HG03097 (cell line): Measurements from ENCODE around the gene SEMA6B.

Source experiments
- ATAC-seq: cut with Tn5 transposase; IDR thresholded peaks from one replicate; pipeline ENCODE4 v1.9.1; 2021; ENCODE audit not compliant: unreplicated experiment, low FRiP score

SEMA6B gene

DNA sequence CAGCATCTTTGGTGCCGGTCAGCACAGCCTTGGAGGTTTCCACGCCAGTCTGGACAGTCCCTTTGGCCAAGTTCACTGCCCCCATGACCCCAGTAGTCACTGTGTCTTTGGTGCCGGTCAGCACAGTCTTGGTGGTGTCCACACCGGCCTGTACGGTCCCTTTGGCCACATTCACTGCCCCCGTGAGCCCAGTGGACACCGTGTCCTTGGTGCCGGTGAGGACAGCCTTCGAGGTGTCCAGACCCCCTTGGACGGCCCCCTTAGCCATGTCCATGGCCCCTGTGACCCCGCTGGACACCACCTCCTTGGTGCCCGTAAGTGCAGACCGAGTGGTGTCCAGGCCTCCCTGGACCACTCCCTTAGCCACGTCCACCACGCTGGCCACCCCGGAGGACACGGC, 46.2 kb downstream of the SEMA6B start:
- ATAC-seq = no peak

DNA sequence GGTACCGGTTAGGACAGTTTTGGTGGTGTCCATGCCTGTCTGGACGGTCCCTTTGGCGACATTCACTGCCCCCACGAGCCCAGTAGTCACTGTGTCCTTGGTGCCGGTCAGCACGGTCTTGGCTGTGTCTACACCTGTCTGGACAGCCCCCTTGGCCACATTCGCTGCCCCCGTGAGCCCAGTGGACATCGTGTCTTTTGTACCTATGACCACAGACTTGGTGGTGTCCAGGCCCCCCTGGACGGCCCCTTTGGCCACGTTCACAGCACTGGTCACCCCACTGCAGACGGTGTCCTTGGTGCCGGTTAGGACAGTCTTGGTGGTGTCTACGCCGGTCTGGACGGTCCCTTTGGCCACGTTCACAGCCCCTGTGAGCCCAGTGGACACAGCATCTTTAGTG, 47.4 kb downstream of the SEMA6B start:
- no peak for ATAC-seq

DNA sequence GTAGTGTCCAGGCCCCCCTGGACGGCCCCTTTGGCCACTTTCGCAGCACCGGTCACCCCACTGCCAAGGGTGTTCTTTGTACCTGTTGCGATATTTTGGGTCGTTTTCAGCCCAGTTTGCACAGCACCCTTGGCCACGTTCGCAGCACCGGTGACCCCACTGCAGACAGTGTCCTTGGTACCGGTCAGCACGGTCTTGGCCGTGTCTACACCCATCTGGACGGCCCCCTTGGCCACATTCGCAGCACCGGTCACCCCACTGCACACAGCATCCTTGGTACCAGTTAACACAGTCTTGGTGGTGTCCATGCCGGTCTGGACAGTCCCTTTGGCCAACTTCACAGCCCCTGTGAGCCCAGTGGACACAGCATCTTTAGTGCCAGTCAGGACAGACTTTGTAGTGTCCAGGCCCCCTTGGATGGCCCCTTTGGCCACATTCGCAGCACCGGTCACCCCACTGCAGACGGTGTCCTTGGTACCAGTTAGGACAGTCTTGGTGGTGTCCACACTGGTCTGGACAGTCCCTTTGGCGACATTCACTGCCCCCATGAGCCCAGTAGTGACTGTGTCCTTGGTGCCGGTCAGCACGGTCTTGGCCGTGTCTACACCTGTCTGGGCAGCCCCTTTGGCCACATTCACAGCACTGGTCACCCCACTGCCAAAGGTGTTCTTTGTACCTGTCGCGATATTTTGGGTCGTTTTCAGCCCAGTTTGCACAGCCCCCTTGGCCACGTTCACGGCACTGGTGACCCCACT, 48.0 kb downstream of the SEMA6B start:
- ATAC-seq = no peak

DNA sequence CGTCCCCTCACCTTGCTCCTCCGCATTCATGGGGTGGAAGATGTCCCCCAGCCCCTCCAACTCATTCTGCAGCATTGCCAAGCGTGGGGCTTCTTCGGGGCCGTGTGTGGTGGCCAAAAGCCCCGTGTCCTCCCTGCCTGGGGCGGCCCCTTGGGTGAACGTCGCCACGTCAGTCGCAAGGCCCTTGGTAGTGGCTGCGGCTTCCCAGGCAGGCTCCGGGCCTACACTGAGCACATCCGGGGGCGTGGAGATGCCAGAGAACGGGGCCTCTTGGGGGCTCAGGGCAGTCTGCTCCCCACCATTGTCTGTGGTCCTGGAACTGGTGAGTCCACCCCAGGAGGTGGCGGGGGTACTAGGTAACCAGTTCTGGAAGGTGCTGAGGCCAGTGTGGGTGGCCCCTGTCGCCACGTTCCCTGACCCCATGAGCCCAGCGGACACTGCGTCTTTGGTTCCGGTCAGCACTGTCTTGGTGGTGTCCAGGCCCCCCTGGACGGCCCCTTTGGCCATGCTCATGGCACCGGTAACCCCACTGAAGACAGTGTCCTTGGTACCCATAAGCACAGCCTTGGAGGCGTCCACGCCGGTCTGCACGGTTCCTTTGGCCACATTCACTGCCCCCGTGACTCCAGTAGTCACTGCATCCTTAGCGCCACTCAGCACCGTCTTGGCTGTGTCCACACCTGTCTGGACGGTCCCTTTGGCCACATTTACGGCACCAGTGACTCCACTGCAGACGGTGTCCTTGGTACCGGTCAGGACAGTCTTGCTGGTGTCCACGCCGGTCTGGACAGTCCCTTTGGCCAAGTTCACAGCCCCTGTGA, 48.8 kb downstream of the SEMA6B start:
- ATAC-seq = no peak

DNA sequence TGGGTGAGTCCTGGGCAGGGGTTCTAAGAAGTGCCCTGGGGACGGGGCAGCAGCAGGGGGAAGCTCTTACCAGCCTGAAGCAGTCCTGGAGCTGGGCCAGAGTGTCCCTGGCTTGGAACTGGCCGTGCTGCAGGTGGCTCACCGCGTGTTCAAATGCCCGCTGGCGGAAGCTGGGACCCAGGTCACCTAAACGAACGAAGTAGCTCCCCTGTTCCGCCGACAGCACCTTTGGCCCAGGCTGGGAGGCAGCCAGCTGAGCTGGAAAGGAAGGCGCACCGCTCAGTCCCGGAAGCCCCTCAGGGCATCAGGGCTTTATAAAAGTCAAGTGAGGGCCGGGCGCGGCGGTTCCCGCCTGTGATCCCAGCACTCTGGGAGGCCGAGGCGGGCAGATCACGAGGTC, 50.8 kb downstream of the SEMA6B start:
- no peak for ATAC-seq

DNA sequence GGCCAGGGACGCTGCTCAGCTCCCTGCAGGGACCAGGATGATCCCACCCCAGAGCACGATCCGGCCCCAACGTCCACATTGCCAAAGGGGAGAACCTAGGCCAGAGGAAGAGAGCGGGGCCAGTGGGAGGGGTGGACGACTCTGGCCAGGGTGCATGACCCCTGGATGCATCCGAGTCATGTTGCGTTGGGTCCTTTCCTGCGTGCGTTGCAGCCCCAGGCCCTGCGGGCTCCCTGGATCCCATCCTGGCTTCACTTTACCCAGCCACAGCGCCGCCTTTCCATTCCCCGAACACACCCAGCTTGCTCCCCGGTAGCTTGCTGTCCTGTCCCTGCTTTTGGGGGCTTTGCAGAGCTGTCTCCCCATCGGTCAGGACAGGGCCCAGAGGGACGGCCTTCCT, 51.7 kb downstream of the SEMA6B start:
- ATAC-seq = no peak

DNA sequence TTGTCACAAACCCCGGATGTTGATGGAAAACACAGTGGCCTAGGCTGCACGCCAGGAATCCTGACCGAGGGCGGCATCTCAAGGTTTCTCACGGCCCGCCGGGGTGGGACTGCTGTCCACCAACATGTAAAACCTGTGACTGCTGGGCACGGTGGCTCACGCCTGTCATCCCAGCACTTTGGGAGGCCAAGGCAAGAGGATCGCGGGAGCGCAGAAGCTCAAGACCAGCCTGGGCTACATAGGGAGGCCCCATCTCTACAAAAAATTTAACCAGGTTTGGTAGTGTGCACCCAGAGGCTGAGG, 52.4 kb downstream of the SEMA6B start:
- no peak for ATAC-seq

DNA sequence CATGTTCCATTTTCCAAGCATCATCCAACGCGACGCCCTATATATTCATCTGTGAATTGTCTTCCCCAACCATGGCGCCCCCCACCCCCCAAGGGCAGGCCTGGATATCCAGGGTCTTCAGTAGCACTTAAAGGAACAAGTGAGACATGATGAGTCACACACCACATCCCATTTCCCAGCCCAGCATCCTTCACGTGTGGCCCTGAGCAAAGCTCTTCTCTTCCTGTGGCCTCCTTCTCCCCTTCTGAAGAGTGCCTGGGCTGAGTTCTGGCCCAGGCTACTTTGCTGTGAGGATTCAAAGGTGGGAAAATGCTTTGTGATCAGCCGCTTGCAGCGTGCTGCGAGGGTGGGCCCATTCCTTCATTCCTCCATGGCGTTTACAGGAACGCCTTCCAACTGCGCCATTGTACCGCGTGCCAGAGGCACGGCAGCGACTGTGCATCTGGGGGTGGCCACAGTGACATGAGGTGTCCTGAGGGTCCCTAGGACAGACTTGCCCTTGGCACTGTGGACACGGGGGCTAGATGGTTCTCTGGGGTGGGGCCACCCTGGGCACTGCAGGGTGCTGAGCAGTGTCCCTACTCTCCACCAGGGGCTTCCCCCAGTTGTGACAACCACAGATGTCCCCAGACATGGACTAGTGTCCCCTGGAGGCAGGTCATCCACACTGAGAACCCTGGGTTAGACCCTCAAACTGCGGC, 52.9 kb downstream of the SEMA6B start:
- ATAC-seq = no peak

DNA sequence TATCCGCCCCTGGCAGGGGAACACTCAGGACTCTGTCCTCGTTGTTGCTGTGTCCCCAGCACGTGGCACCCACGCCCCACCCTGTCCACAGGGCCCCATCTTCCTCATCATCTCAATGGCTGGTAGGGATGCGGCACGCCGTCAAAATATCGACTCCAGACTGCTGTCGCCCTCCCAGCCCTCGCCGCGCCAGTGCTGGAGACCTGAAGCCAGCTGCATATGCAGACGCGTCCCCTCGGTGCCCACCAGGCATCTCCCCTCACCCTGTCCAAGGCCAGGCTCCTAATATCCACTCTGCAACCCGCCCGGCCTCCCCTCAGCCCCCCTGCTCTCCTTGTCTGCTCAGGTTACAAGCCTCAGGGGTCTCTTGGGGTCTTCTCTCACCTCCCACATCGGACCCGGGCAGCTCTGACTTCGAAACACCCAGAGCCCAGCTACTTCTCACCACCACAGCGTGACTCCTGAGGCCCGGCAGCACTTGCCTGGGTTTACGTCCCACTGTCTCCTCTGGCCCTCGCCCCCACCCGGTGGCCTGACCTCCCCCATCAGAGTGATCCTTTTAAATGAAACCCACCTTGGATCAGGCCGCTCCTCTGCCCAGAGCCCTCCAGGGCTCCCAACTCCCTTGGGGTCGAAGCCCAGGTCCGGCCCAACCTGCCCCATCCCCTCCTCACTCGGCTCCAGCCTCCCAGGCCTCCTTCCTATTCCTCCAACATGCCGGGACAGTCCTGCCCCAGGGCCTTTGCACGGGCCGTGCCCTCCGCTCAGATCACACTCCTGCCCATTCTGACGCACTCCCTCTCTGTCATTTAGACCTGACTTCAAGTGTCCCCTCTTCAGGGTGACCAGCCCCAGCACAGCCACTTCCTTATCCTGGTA, 53.7 kb downstream of the SEMA6B start:
- ATAC-seq = no peak

DNA sequence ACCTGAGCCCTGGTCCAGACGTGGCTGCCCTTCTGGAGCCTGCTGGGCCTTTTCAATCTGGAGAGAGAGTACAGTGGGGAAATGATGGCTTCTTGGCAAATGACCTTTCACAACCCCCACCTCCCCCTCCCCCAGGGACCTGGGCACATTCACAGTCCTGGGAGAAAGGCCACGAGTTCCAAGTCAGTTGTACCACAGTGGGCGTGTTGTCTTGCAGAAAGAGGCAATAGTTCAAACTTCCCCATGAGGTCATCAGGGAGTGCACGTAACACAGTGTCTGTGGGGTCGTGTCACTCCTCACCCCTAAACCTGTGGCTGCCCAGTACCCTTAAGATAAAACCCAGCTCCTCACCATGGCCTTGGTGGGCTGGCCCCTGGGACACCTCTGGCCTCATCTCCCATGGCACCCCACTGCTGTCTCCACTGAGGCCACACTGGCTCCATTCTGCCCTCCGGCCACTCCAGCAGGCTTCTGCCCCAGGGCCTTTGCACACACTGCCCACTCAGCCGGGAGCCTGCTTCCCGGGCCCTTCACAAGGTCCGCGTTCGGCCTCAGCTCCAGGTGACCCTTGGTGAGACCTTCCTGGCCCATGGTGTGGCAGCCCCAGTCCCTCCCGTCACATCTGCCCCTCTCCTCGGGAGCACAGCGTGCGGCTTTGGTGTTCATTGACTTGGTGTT, 54.5 kb downstream of the SEMA6B start:
- ATAC-seq = no peak

DNA sequence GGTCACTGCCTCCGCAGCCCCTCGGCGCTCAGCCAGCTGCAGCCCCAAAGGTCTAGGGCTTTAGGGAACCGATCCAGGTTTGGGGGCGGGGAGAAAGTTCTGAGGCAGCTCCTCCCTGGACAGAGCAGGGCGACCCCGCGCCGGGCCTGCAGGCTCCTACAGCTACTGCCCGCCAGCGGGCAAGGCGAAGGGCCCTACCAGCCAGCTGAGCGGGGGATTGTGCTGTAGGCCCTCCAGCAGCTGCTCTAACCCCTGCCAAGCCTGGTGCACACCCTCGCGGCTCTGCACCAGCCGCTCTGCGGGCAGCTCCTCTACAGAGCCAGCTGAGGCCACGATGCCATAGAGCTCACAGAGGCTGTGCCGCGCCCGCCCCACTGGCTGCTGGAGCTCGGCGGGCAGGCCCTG, 55.2 kb downstream of the SEMA6B start:
- ATAC-seq = no peak

DNA sequence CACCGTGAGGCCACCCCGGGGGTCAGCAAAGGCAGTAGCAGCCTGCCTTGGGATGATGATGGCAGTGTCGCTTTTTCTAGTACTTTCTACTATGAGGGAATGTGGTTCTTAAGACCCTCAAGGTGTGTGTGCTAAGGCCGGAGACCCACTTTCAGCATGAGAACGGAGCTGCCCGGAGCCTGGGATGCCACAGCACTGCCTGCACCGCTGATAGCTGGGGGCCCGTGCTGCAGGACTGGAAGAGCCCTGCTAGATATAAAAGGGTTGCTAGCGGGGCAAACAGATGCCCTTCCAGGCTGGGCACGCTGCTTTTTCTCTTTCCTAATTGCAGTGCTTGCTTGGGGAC, 55.7 kb downstream of the SEMA6B start:
- ATAC-seq = no peak

DNA sequence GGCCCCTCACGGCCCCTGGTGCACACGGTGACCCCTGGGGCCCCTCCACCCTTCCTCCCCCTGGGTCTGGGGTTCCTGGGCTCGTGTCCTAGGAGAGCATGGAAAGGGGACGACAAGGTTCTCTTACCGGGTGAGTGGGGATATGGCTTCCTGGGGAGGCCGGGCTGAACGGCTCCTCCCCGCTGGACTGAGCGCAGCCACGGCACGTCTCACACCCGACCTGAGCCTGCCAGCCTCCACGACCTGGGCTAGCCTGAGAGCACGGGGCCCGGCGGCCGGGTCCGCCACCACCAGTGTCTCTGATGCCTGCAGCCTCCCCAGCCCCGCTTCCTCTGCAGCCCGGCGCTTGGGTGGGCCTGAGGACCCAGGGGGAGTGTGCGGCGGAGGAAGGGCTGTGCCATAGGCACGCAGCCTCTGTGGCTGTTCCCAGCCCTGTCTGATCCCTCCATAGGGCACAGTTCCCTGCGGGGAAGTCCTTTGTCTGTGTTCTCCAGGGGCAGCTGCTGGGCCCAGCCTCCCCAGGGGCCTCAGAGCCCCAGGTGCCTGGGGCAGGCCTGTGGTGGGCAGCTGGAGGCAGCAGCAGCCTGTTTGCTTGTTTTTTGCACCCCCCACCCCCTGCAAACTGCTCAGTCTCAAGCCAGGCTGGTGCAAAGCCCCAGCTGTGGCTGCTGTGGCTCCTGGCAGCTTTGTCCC, 56.2 kb downstream of the SEMA6B start:
- no peak for ATAC-seq

DNA sequence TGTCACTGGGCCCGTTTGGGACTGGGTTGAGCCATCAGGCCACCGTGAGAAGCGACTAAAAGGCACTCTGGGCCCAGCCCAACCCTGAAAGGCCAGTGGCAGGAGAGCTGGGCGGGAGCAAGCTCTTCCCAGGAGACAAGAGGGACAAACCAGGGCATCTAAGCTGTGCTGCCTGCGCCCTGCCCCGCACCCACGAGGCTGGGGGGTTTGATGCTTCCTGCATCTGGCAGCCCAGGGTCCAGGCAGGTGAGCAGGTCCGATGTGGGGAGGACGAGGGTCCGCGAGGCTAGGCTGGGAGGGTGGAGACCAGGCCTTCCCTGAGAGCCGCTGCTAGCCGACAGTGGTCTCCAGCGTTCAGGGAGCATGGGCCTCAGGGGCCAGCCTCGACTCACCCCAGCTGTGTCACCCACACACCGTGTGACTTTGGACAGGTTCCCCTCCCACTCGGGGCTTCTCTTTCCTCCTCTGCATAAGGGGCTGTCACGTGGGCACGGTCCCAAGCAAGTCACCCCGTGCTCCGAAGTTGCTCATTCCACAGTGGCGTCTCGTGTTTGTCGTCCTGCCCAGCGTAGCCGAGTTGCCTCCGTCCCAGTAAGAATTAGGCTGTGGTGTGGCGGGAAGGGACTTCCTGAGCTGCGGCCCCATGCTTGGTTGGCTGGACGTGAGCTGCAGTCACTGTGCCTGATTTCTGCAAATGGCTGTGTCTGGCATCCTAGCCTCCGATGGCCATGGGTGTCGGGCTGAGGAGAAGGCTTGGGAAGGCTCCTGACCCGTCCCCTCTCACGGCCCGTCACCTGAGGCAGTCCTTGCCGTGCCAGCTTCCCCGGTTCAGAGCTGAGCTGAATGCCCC, 57.0 kb downstream of the SEMA6B start:
- ATAC-seq = no peak

DNA sequence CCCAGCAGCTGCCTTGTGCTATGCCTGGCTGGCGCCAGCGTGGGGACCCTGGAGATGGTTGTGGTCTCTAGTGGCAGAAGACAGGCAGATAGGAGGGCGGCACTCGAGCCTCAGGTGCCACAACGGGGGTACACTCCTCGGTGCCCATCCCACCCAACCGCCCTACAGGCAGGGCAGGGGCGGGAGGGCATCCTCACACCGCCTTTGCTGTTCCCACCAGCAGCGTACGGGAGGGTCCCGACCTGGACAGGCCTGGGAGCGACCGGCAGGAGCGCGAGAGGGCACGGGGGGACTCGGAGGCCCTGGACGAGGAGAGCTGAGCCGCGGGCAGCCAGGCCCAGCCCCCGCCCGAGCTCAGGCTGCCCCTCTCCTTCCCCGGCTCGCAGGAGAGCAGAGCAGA, 57.8 kb downstream of the SEMA6B start:
- ATAC-seq = no peak

DNA sequence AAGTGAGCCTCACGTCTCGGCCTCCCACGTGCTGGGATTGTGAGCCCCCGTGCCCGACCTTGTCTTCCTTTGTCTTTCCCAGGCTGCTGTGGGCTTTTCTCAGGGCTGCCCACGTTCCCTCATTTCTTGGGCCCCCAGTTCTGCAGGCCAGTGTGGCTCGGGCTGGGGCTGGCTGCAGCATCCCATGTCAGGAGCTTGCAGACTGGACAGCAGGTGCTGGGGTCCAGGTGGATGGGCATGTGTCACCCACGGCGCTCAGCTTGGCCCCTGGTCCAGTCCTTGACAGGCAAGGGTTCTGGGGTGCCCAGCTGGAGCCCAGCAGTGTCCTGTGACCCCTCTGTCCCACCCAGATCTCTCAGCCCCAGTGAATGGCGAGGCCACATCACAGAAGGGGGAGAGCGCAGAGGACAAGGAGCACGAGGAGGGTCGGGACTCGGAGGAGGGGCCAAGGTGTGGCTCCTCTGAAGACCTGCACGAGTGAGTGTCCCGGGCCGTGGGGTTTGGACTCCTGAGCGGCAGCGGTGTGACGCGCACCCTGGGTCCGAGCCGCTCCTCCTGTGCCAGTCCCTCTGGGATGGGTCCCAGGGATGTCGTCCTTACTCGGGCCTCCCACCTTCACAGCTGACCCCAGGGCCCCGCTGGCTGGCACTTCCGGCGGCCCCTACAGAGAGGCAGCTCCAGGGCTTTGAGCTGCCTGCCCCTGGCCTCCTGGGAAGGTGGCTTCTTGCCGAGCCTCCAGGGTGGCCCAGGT, 58.5 kb downstream of the SEMA6B start:
- ATAC-seq = no peak

DNA sequence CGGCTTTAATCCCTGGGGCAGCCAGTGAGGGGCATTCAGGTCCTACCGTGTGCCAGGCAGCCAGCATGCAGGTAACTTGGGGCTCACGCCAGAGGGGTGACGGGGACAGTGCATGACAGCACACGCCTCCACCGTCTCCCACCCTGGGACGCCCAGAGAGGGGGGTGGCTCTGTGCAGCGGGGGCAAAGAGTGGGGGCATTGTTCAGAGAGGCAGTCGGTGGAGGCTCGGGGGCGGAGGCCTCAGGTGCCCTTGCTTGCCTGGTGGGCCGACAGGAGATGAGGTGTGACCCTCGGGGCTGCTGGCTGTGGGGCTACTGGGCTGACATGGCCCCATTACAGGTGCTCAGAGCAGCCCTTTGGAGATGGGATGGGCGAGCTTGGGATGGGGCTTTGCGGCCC, 59.6 kb downstream of the SEMA6B start:
- ATAC-seq = no peak

DNA sequence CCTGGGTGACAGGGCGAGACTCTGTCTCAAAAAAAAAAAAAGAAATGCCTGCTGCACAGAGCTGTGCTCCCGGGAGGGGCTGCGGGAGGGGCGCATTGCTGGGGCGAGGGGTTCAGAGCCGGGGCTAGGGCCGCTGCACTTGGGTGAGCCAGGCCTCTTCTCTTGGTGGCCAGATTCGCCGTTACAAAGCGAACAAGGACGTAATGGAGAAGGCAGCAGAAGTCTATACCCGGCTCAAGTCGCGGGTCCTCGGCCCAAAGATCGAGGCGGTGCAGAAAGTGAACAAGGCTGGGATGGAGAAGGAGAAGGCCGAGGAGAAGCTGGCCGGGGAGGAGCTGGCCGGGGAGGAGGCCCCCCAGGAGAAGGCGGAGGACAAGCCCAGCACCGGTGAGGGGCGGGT, 60.2 kb downstream of the SEMA6B start:
- no peak for ATAC-seq
